GM12872 (cell line): ENCODE results near the gene MED31.

Experiments used
- TF ChIP-seq, protein P1 (sequence below): IDR thresholded peaks from 3 replicates; pipeline ENCODE4 v1.5.1; 2011; ENCODE audit warnings: low read depth, mild to moderate bottlenecking, low read length, moderate library complexity; ENCODE audit not compliant: insufficient read depth

Gene MED31

DNA sequence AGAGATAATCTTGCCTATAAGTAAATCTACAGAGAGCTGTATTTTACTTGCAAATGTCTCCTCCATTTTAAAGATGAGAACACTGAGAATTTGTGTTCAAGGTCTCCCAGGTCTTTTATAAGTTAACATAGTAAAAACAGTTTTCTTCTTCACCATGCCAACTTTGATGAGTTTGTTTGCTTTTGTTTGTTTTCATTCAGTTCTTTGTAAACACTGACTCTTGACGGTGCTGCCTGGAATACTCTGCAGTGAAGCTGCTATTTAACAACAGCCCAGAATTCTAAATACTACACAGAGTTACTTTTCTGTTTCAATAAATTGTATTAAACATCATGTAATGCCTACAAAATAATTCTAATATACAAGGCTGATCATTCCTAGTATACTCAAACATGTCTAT is 53.7 kb downstream of the MED31 start:
- TF ChIP-seq, protein P1, sequence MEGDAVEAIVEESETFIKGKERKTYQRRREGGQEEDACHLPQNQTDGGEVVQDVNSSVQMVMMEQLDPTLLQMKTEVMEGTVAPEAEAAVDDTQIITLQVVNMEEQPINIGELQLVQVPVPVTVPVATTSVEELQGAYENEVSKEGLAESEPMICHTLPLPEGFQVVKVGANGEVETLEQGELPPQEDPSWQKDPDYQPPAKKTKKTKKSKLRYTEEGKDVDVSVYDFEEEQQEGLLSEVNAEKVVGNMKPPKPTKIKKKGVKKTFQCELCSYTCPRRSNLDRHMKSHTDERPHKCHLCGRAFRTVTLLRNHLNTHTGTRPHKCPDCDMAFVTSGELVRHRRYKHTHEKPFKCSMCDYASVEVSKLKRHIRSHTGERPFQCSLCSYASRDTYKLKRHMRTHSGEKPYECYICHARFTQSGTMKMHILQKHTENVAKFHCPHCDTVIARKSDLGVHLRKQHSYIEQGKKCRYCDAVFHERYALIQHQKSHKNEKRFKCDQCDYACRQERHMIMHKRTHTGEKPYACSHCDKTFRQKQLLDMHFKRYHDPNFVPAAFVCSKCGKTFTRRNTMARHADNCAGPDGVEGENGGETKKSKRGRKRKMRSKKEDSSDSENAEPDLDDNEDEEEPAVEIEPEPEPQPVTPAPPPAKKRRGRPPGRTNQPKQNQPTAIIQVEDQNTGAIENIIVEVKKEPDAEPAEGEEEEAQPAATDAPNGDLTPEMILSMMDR = no peak

DNA sequence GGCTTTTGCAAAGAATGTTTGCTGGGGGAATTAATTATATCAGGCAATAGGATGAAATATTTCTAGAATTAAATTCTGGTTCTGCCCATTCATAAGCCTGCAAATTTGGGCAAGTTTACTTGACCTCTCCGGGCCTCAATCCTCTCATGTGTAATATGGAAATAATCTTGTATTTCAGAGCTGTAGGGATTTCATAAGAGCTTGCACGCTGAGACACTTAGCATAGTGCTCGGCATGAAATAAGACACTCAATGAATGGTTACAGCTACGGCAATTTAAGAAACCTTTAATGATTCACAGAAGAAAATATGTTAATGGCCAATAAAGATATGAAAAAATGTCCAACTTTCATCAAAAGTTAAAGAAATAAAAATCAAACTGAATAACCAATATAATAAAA is 54.5 kb downstream of the MED31 start:
- TF ChIP-seq, protein P1 = no peak

DNA sequence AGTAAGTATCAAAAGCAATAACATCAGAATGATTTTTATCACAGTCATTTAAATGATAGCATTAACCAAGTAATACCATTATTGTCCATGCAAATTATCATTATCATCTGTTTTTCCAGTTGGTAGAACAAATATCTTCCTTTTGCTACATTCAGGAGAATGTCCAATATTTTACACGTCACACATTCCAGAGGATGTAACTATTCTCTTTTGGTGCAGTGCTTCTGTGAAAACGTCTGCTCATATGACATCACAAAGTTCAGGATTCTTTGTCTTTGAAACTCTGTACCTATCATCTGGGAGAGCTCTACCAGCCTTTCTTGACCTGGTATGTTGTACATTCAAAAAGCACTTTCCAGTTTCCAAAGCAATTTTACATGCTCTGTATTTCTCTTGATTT is 54.9 kb downstream of the MED31 start:
- TF ChIP-seq, protein P1 = no peak

- TF ChIP-seq, protein P1 = no peak
Measured at GRCh38 chr17:6596081-6596480, 55.3 kb downstream of the MED31 start.
